Psoas muscle (tissue), 8 donors: ENCODE results near the gene ADIRF. TPM values are rescaled to one million over a fixed set of nuclear protein-coding genes. Genes with fewer than 3 reads are reported as not detected.
"Not testable (repeated sequence)": the region's sequence is repeated elsewhere in the genome, so short reads cannot be mapped to it uniquely, and the experiment has no call there.

Experiments used
- ATAC-seq, 4 donors: fragments of 200-7000 bp; cut with Tn5 transposase; one replicate each; pipeline ENCODE4 v1.9.1; 2020; ENCODE audit warnings: moderate library complexity in 3 of 4, mild to moderate bottlenecking in 2 of 4
- DNase-seq, 2 donors: peaks; one replicate each; pipeline ENCODE4 v3.0.0-alpha.2; 2020
- H3K27ac ChIP-seq: fragments of 200-600 bp; one replicate; pipeline ENCODE4 v1.8.0; 2022
- H3K27me3 ChIP-seq, 3 donors: fragments of 200-600 bp in 1 of 3; one replicate each; pipeline versions ENCODE4 v1.6.1 to v1.8.0; 2013 to 2022; ENCODE audit warnings: low read length in 2 of 3, mild to moderate bottlenecking in 2 of 3, moderate library complexity in 1 of 3; ENCODE audit not compliant: insufficient read depth in 3 of 3
- H3K36me3 ChIP-seq, 2 donors: fragments of 200-600 bp in 1 of 2; one replicate each; pipeline versions ENCODE4 v1.6.1 to v1.8.0; 2013 to 2022; ENCODE audit warnings: low read depth in 1 of 2, mild to moderate bottlenecking in 1 of 2, moderate library complexity in 1 of 2; ENCODE audit not compliant: insufficient read depth in 1 of 2
- H3K4me1 ChIP-seq: fragments of 200-600 bp; one replicate; pipeline ENCODE4 v1.8.0; 2022
- H3K4me3 ChIP-seq: fragments of 200-600 bp; one replicate; pipeline ENCODE4 v1.8.0; 2022; ENCODE audit warnings: mild to moderate bottlenecking
- H3K9me3 ChIP-seq: fragments of 200-600 bp; one replicate; pipeline ENCODE4 v1.8.0; 2022
- WGBS, 3 donors: extraction: QIAGEN DNeasy Blood & Tissue Kit; methylation state at CpG; one replicate each; pipeline versions ENCODE4 v1.1.6 to v1.1.7; 2013; 5-methylcytosine and 5-hydroxymethylcytosine counted together
- intact Hi-C, 2 donors: fragments of 100-400 bp; cut with DNase I; formaldehyde crosslinking; loops; one replicate each; pipeline versions ENCODE4 v1.11.0 to v1.14.2; 2022
- polyA plus RNA-seq, 3 donors: library from polyadenylated mRNA; stranded (reverse); fragments of 200-250 nt; gene quantifications; one replicate each; pipeline ENCODE4 v1.2.3, GENCODE V29; 2013
- total RNA-seq, 4 donors: library from RNA; stranded (reverse); fragmentation: NEBNext Ultra II Directional in 2 of 4; extraction: Animal tissue kit (Norgen Biotek cat#: 25700) in 2 of 4; gene quantifications; one replicate each; pipeline versions ENCODE4 v1.2.1 to v1.2.4, GENCODE V29; 2021 to 2023
- donor health status: healthy with polysubstance abuse.
- donor health status: DM: no; HTN: no; CAD: no; lungs with moderate emphysema.
- donor health status: Bipolar disorder and iron deficiency.
- donor health status: healthy.
- donor health status: DM: yes; HTN: yes; CAD: no.
- donor health status: DM: no; HTN: no; CAD: no.
- donor health status: DM: no; HTN: no; CAD: no.
- donor health status: DM: yes; HTN: yes; CAD: no.

The ADIRF gene
- total and polyA plus RNA-seq, 7 donors: 19.1 to 69.5 (median 34.9) TPM

GRCh38 chr10:87020056-87020455 lies 51.8 kb downstream of the ADIRF start, which contains the start of gene FAM25A:
Gene FAM25A, plus strand, starts transcription at chr10:87020294. Its CDS starts 31 bp downstream, at chr10:87020325.
- H3K4me1 ChIP-seq: not testable (repeated sequence)

More at GRCh38 chr10:87020056-87020455, 51.8 kb downstream of the ADIRF start, which contains the start of gene FAM25A:
- intact Hi-C loops, ATAC-seq, H3K27ac ChIP-seq, H3K9me3 ChIP-seq, H3K4me3 ChIP-seq, H3K36me3 ChIP-seq, DNase-seq, H3K27me3 ChIP-seq: not testable (repeated sequence)
- WGBS, 3 donors: 83 to 94% (median 89%) methylated on average over 9 of the region's 9 CpGs

Other genes with a start within 250 kb of the ADIRF start
- gene BMPR1A, start 211.9 kb upstream of the ADIRF start, total RNA-seq: 10 to 100 TPM; 12.0 to 30.0 (median 26.2) TPM
- gene BMPR1A, start 211.9 kb upstream of the ADIRF start, polyA plus RNA-seq: 10 to 100 TPM in 1 of 3 donors, 1 to 10 TPM in 2; 4.6 to 22.7 (median 6.0) TPM
- 10 to 100 TPM; 16.4 to 29.0 (median 21.3) TPM for gene MMRN2, start 10.9 kb upstream of the ADIRF start, total RNA-seq
- 10 to 100 TPM; 12.0 to 15.4 (median 15.2) TPM for gene MMRN2, start 10.9 kb upstream of the ADIRF start, polyA plus RNA-seq
- gene SNCG, start 9.9 kb upstream of the ADIRF start, total RNA-seq: 10 to 100 TPM in 1 of 4 donors, 1 to 10 TPM in 3; 5.8 to 11.9 (median 9.0) TPM
- 10 to 100 TPM; 11.0 to 21.3 (median 14.8) TPM for gene SNCG, start 9.9 kb upstream of the ADIRF start, polyA plus RNA-seq
- gene FAM25A, start 51.8 kb downstream of the ADIRF start, total RNA-seq: not detected
- gene FAM25A, start 51.8 kb downstream of the ADIRF start, polyA plus RNA-seq: under 1 TPM in 1 of 3 donors, not detected in 2; 0.82 TPM
- gene GLUD1, start 126.4 kb downstream of the ADIRF start, total RNA-seq: 10 to 100 TPM; 54.2 to 70.8 (median 58.7) TPM
- 10 to 100 TPM; 42.3 to 64.0 (median 57.0) TPM for gene GLUD1, start 126.4 kb downstream of the ADIRF start, polyA plus RNA-seq
- 10 to 100 TPM in 3 of 4 donors, 1 to 10 TPM in 1; 7.9 to 14.5 (median 12.5) TPM for gene SHLD2, start 126.7 kb downstream of the ADIRF start, total RNA-seq
- gene SHLD2, start 126.7 kb downstream of the ADIRF start, polyA plus RNA-seq: 10 to 100 TPM; 11.1 to 25.7 (median 24.0) TPM